ENCODE measurements around the gene PCGF3.

GRCh38 chr4:788636-789297 lies 83.1 kb downstream of the PCGF3 start:
- TF ChIP-seq CTCF (conservative IDR thresholded peaks at IDR 0.05 in 1 of 2, IDR thresholded peaks at IDR 0.05 in 1 of 2; ENCODE audit: extremely low read depth in 1 of 2, insufficient read depth in 1 of 2, low read depth in 1 of 2, low read length in 2 of 2) (no peak), EZH2 (IDR thresholded peaks at IDR 0.05; ENCODE audit: borderline replicate concordance, low read length) (no peak)
